Caco-2 (cell line): ENCODE measurements around the gene C1QTNF8. TPM values are rescaled to one million over a fixed set of nuclear protein-coding genes. Genes with fewer than 3 reads are reported as not detected.

Experiments
- BruUV-seq: library from RNA; stranded (reverse); fragments of 400-500 nt; replicated peaks from 2 replicates; lab custom pipeline; 2021; lab: Mats Ljungman, UMichigan
- CTCF ChIA-PET: fragments of 300-600 bp; sonication (Branson Sonifier 250); formaldehyde crosslinking; loops from one replicate; lab custom pipeline; 2022; ENCODE audit warnings: antibody characterized with exemption; lab: Charles Lee
- POLR2A ChIA-PET: fragments of 300-600 bp; sonication (Branson Sonifier 250); formaldehyde crosslinking; loops from one replicate; lab custom pipeline; 2022; ENCODE audit warnings: antibody characterized with exemption; lab: Charles Lee
- DNase-seq, 2 experiments: peaks; one replicate each; pipeline versions ENCODE4 v3.0.0 to v3.0.0-alpha.2; 2020 to 2022
- H3K27me3 ChIP-seq: replicated peaks from 2 replicates; pipeline ENCODE4 v1.6.0; 2011; ENCODE audit warnings: low read length; ENCODE audit not compliant: control insufficient read depth, insufficient read depth
- H3K36me3 ChIP-seq: 2 replicates; pipeline ENCODE4 v1.5.1; 2011; ENCODE audit warnings: low read length; ENCODE audit not compliant: control insufficient read depth, insufficient read depth
- H3K4me1 ChIP-seq: fragments of 250-450 bp; sonication (Bioruptor Pico); 2 replicates; pipeline ENCODE4 v1.5.1; 2020; ENCODE audit warnings: mild to moderate bottlenecking
- H3K4me3 ChIP-seq: 2 replicates; pipeline ENCODE4 v1.5.1; 2011; ENCODE audit warnings: low read depth, mild to moderate bottlenecking, control low read depth, low read length
- H3K9me3 ChIP-seq: fragments of 250-450 bp; sonication (Bioruptor Pico); 2 replicates; pipeline ENCODE4 v1.5.1; 2020; ENCODE audit warnings: mild to moderate bottlenecking, moderate library complexity
- H3K27ac Mint-ChIP-seq: one replicate; pipeline ENCODE4 v1.8.0; 2022; ENCODE audit warnings: mixed read lengths; ENCODE audit not compliant: unreplicated experiment
- H3K27me3 Mint-ChIP-seq: one replicate; pipeline ENCODE4 v1.8.0; 2022; ENCODE audit warnings: mixed read lengths; ENCODE audit not compliant: insufficient read depth, unreplicated experiment
- H3K36me3 Mint-ChIP-seq: one replicate; pipeline ENCODE4 v1.8.0; 2022; ENCODE audit warnings: mild to moderate bottlenecking, mixed read lengths; ENCODE audit not compliant: insufficient read depth, unreplicated experiment
- H3K4me1 Mint-ChIP-seq: one replicate; pipeline ENCODE4 v1.8.0; 2022; ENCODE audit warnings: low read depth, mixed read lengths; ENCODE audit not compliant: unreplicated experiment
- H3K4me3 Mint-ChIP-seq: one replicate; pipeline ENCODE4 v1.8.0; 2022; ENCODE audit warnings: mild to moderate bottlenecking, moderate library complexity, mixed read lengths; ENCODE audit not compliant: unreplicated experiment
- H3K9me3 Mint-ChIP-seq: one replicate; pipeline ENCODE4 v1.8.0; 2022; ENCODE audit warnings: mixed read lengths; ENCODE audit not compliant: unreplicated experiment
- CTCF ChIP-seq, 2 experiments: fragments of 200-600 bp in 1 of 2; IDR thresholded peaks; 1 replicate in 1 of 2; 2 replicates in 1 of 2; pipeline versions ENCODE4 v1.5.1 to v1.8.0; 2011 to 2022; ENCODE audit warnings: antibody characterized with exemption in 1 of 2, control low read depth in 1 of 2, inconsistent platforms in 1 of 2, low read depth in 1 of 2, low read length in 1 of 2, mild to moderate bottlenecking in 1 of 2, moderate library complexity in 1 of 2; ENCODE audit not compliant: insufficient read depth in 1 of 2, severe bottlenecking in 1 of 2, unreplicated experiment in 1 of 2
- intact Hi-C: fragments of 100-400 bp; cut with micrococcal nuclease; formaldehyde crosslinking; loops from one replicate; pipeline ENCODE4 v1.10.0; 2022; ENCODE audit not compliant: unreplicated experiment
- total RNA-seq: library from RNA; stranded (reverse); gene quantifications from 2 replicates; pipeline ENCODE4 v1.2.3, GENCODE V29; 2022

Gene C1QTNF8
- total RNA-seq, 1 experiment from 2014 or later: not detected

DNA sequence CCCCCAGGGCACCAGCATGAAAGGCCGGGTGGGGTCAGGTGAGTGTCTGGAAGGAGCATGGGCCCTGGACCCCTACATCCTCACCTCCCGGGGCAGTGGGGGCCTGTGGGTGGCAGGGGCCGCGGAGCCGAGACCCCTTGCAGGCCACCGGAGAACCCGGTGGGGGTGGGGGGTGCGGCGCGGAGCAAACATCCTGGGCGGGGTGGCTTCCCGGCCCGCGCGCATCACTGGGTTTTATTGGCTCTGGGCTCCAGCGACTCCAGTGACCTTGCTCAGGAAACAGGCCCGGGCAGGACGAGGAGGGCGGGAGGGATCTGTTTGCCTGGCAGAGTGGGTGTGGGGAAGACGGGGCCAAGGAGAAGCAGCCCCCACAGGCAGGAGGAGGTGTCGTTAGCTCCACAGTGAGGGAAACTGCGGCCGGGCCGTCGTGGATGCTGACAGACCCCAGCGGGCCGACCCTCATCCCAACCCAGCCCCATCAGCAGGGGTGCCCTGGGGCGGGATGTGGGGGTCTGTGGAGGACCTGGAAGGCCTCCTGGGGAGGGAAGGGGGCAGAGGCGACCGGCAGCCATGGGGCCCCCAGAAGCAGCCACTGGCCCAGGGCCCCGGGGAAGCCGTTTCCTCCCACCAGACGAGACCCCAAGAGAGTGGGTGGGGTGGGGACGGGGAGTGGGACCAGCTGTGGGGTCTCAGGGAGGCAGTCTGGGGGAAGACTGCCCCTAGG is 12.9 kb downstream of the C1QTNF8 start:
- CTCF ChIA-PET: no interaction called here
- peak in 1 of 2 experiments; percentile 64 for DNase-seq
- no peak for TF ChIP-seq CTCF (IDR thresholded peaks at IDR 0.05; ENCODE audit: insufficient read depth in 1 of 2, low read depth in 1 of 2, low read length in 1 of 2, severe bottlenecking in 1 of 2, unreplicated experiment in 1 of 2)
- no peaks in the 10 kb centered on the region for H3K36me3 Mint-ChIP-seq
- no peaks in the 10 kb centered on the region for H3K27me3 Mint-ChIP-seq
- POLR2A ChIA-PET: interaction anchor here (0.5 kb wide), 1 partner anchor 264 kb away, joined by 5 read pairs; no protein-coding TSS in a partner anchor
- intact Hi-C loops: no loop called here
- Histone ChIP-seq H3K4me3 (no peak overlapping the region; the same call in 1 of the 2 replicates), H3K36me3 (no peaks in the 10 kb centered on the region), H3K27me3 (no peaks in the 10 kb centered on the region), H3K9me3 (peaks cover 3% of the 10 kb centered on the region; the same call in 1 of the 2 replicates), H3K4me1 (peaks cover 20% of the 10 kb centered on the region)
- peaks cover 5% of the 10 kb centered on the region for H3K4me1 Mint-ChIP-seq
- peaks cover 9% of the 10 kb centered on the region for H3K9me3 Mint-ChIP-seq
- H3K27ac Mint-ChIP-seq: peak overlapping the region; percentile 64
- BruUV-seq: no TSS peak
- H3K4me3 Mint-ChIP-seq: no peak overlapping the region

- peak overlapping the region; percentile 59 for H3K4me3 Mint-ChIP-seq
- TF ChIP-seq CTCF (IDR thresholded peaks at IDR 0.05; ENCODE audit: insufficient read depth in 1 of 2, low read depth in 1 of 2, low read length in 1 of 2, severe bottlenecking in 1 of 2, unreplicated experiment in 1 of 2): no peak
- POLR2A ChIA-PET: interaction anchor here (0.5 kb wide), 1 partner anchor 263 kb away, joined by 5 read pairs; no protein-coding TSS in a partner anchor
- DNase-seq: peak in 1 of 2 experiments; percentile 63
- peak overlapping the region; percentile 64 for H3K27ac Mint-ChIP-seq
- H3K9me3 Mint-ChIP-seq: peaks cover 9% of the 10 kb centered on the region
- no peak overlapping the region; the same call in 1 of the 2 replicates for H3K4me3 ChIP-seq
- peaks cover 5% of the 10 kb centered on the region for H3K4me1 Mint-ChIP-seq
- CTCF ChIA-PET: no interaction called here
- H3K27me3 Mint-ChIP-seq: no peaks in the 10 kb centered on the region
- peaks cover 3% of the 10 kb centered on the region; the same call in 1 of the 2 replicates for H3K9me3 ChIP-seq
- intact Hi-C loops: no loop called here
- H3K36me3 Mint-ChIP-seq: no peaks in the 10 kb centered on the region
- H3K36me3 ChIP-seq: no peaks in the 10 kb centered on the region
- peaks cover 19% of the 10 kb centered on the region for H3K4me1 ChIP-seq
- no TSS peak for BruUV-seq
- no peaks in the 10 kb centered on the region for H3K27me3 ChIP-seq
Observed at GRCh38 chr16:1082266-1082951, 13.6 kb downstream of the C1QTNF8 start.

GRCh38 chr16:1081734-1082265 is 14.2 kb downstream of the C1QTNF8 start:
- POLR2A ChIA-PET: no interaction called here
- Histone ChIP-seq H3K27me3 (no peaks in the 10 kb centered on the region), H3K9me3 (peaks cover 3% of the 10 kb centered on the region; the same call in 1 of the 2 replicates), H3K4me1 (peaks cover 24% of the 10 kb centered on the region), H3K36me3 (no peaks in the 10 kb centered on the region), H3K4me3 (no peak overlapping the region)
- Mint-ChIP-seq H3K4me3 (peak overlapping the region; percentile 59), H3K4me1 (peaks cover 6% of the 10 kb centered on the region), H3K9me3 (peaks cover 9% of the 10 kb centered on the region), H3K27ac (peak overlapping the region; percentile 64), H3K27me3 (no peaks in the 10 kb centered on the region), H3K36me3 (no peaks in the 10 kb centered on the region)
- CTCF ChIA-PET: no interaction called here
- TF ChIP-seq CTCF (IDR thresholded peaks at IDR 0.05; ENCODE audit: insufficient read depth in 1 of 2, low read depth in 1 of 2, low read length in 1 of 2, severe bottlenecking in 1 of 2, unreplicated experiment in 1 of 2): no peak
- BruUV-seq: no TSS peak
- intact Hi-C loops: no loop called here
- no peak for DNase-seq
